Activated T-helper 17 cell treated with anti-CD3 and anti-CD28 coated beads, Interleukin-2, amount 50 U/mL, for 72 hours (primary cell): ENCODE results near the gene PPP1R14D. TPM values are rescaled to one million over a fixed set of nuclear protein-coding genes. Genes with fewer than 3 reads are reported as not detected.
A peak's percentile ranks its signal among the peaks of the same experiment; 100 is the strongest.

Experiments used
- ATAC-seq: fragments of 150-1000 bp; cut with Tn5 transposase; replicated peaks from 2 replicates; pipeline ENCODE4 v1.10.0; 2021; ENCODE audit warnings: mild to moderate bottlenecking, moderate library complexity
- H3K27ac Mint-ChIP-seq: one replicate; pipeline ENCODE4 v1.8.0; 2022; ENCODE audit warnings: mixed read lengths
- H3K27me3 Mint-ChIP-seq: one replicate; pipeline ENCODE4 v1.8.0; 2022; ENCODE audit warnings: mixed read lengths
- H3K36me3 Mint-ChIP-seq: one replicate; pipeline ENCODE4 v1.8.0; 2022; ENCODE audit warnings: low read depth, mild to moderate bottlenecking, mixed read lengths
- H3K4me1 Mint-ChIP-seq: one replicate; pipeline ENCODE4 v1.8.0; 2022; ENCODE audit warnings: mixed read lengths
- H3K4me3 Mint-ChIP-seq: one replicate; pipeline ENCODE4 v1.8.0; 2022; ENCODE audit warnings: mild to moderate bottlenecking, mixed read lengths
- H3K9me3 Mint-ChIP-seq: one replicate; pipeline ENCODE4 v1.8.0; 2022; ENCODE audit warnings: mixed read lengths
- total RNA-seq, 2 donors: library from RNA; stranded (reverse); gene quantifications; one replicate each; pipeline ENCODE4 v1.2.3, GENCODE V29; 2022

The PPP1R14D gene
- total RNA-seq, 2 donors from 2014 or later = not detected

- peaks cover 44% of the 10 kb centered on the region for H3K36me3 Mint-ChIP-seq
- no peaks in the 10 kb centered on the region for H3K27me3 Mint-ChIP-seq
- no peak overlapping the region for H3K4me3 Mint-ChIP-seq
- no peaks in the 10 kb centered on the region for H3K9me3 Mint-ChIP-seq
- no peak for ATAC-seq
- no peak overlapping the region for H3K27ac Mint-ChIP-seq
- no peaks in the 10 kb centered on the region for H3K4me1 Mint-ChIP-seq
These were observed 13.3 kb downstream of the PPP1R14D start for GRCh38 chr15:40815042-40815698.

- no peak overlapping the region for H3K27ac Mint-ChIP-seq
These were observed 15.6 kb downstream of the PPP1R14D start for GRCh38 chr15:40812721-40813425.

GRCh38 chr15:40808861-40809450 is 19.6 kb downstream of the PPP1R14D start:
- peaks cover 35% of the 10 kb centered on the region for H3K36me3 Mint-ChIP-seq
- peak overlapping the region; percentile 92 for H3K4me3 Mint-ChIP-seq
- no peak overlapping the region for H3K27ac Mint-ChIP-seq
- H3K4me1 Mint-ChIP-seq = peaks cover 8% of the 10 kb centered on the region
- no peaks in the 10 kb centered on the region for H3K27me3 Mint-ChIP-seq
- no peaks in the 10 kb centered on the region for H3K9me3 Mint-ChIP-seq
- no peak for ATAC-seq

More at GRCh38 chr15:40812721-40813425, 15.6 kb downstream of the PPP1R14D start:
- no peak for ATAC-seq
- Mint-ChIP-seq H3K27me3 (no peaks in the 10 kb centered on the region), H3K4me3 (no peak overlapping the region), H3K4me1 (peaks cover 5% of the 10 kb centered on the region), H3K36me3 (peaks cover 48% of the 10 kb centered on the region), H3K9me3 (no peaks in the 10 kb centered on the region)

GRCh38 chr15:40807888-40808461 is 20.5 kb downstream of the PPP1R14D start:
- Mint-ChIP-seq H3K4me1 (peaks cover 8% of the 10 kb centered on the region), H3K4me3 (peak overlapping the region; percentile 92), H3K27ac (peak overlapping the region; percentile 98), H3K27me3 (no peaks in the 10 kb centered on the region), H3K36me3 (peaks cover 33% of the 10 kb centered on the region), H3K9me3 (no peaks in the 10 kb centered on the region)
- no peak for ATAC-seq

GRCh38 chr15:40807028-40807887 is 21.2 kb downstream of the PPP1R14D start, which contains the start of the genes DNAJC17 and ZFYVE19:
Gene DNAJC17 (minus strand): TSS chr15:40807473. CDS start chr15:40807446, 27 bp downstream.
Gene ZFYVE19 (plus strand): TSS chr15:40807089. CDS start chr15:40807590, 501 bp downstream.
- Mint-ChIP-seq H3K4me3 (peak within 1 kb of the TSS; percentile 92), H3K27ac (peak within 1 kb of the TSS; percentile 98), H3K4me1 (peaks cover 8% of the 10 kb centered on the region), H3K36me3 (peaks cover 30% of the 10 kb centered on the region), H3K9me3 (no peaks in the 10 kb centered on the region), H3K27me3 (no peaks in the 10 kb centered on the region)
- peak; percentile 97 for ATAC-seq

GRCh38 chr15:40806672-40807027 is 21.9 kb downstream of the PPP1R14D start:
- H3K27ac Mint-ChIP-seq = peak overlapping the region; percentile 98
- peaks cover 11% of the 10 kb centered on the region for H3K4me1 Mint-ChIP-seq
- H3K4me3 Mint-ChIP-seq = peak overlapping the region; percentile 92
- H3K27me3 Mint-ChIP-seq = no peaks in the 10 kb centered on the region
- peaks cover 30% of the 10 kb centered on the region for H3K36me3 Mint-ChIP-seq
- no peak for ATAC-seq
- H3K9me3 Mint-ChIP-seq = no peaks in the 10 kb centered on the region

- Mint-ChIP-seq H3K4me3 (no peak overlapping the region), H3K9me3 (no peaks in the 10 kb centered on the region), H3K36me3 (peaks cover 41% of the 10 kb centered on the region), H3K27ac (no peak overlapping the region), H3K4me1 (peaks cover 12% of the 10 kb centered on the region), H3K27me3 (no peaks in the 10 kb centered on the region)
- no peak for ATAC-seq
These were observed 24.8 kb downstream of the PPP1R14D start for GRCh38 chr15:40803688-40804087.

- Mint-ChIP-seq H3K9me3 (no peaks in the 10 kb centered on the region), H3K27ac (no peak overlapping the region), H3K36me3 (peaks cover 48% of the 10 kb centered on the region)
These were observed 25.4 kb downstream of the PPP1R14D start for GRCh38 chr15:40803076-40803475.

GRCh38 chr15:40799523-40799922 is 29.0 kb downstream of the PPP1R14D start:
- peaks cover 53% of the 10 kb centered on the region for H3K36me3 Mint-ChIP-seq
- H3K4me1 Mint-ChIP-seq = peaks cover 13% of the 10 kb centered on the region
- no peak for ATAC-seq
- no peak overlapping the region for H3K27ac Mint-ChIP-seq
- no peaks in the 10 kb centered on the region for H3K9me3 Mint-ChIP-seq
- no peaks in the 10 kb centered on the region for H3K27me3 Mint-ChIP-seq
- no peak overlapping the region for H3K4me3 Mint-ChIP-seq

More at GRCh38 chr15:40803076-40803475, 25.4 kb downstream of the PPP1R14D start:
- Mint-ChIP-seq H3K27me3 (no peaks in the 10 kb centered on the region), H3K4me3 (no peak overlapping the region), H3K4me1 (peaks cover 15% of the 10 kb centered on the region)
- no peak for ATAC-seq

- Mint-ChIP-seq H3K36me3 (peaks cover 49% of the 10 kb centered on the region), H3K4me1 (peaks cover 19% of the 10 kb centered on the region), H3K9me3 (no peaks in the 10 kb centered on the region), H3K27me3 (no peaks in the 10 kb centered on the region), H3K4me3 (no peak overlapping the region), H3K27ac (peak overlapping the region; percentile 2)
- ATAC-seq = no peak
These were observed 32.0 kb downstream of the PPP1R14D start for GRCh38 chr15:40796512-40796911.

GRCh38 chr15:40796041-40796440 is 32.5 kb downstream of the PPP1R14D start:
- H3K4me1 Mint-ChIP-seq = peaks cover 19% of the 10 kb centered on the region

GRCh38 chr15:40793216-40793989 is 35.1 kb downstream of the PPP1R14D start:
- peak; percentile 94 for ATAC-seq
- peaks cover 19% of the 10 kb centered on the region for H3K36me3 Mint-ChIP-seq
- peak overlapping the region; percentile 42 for H3K27ac Mint-ChIP-seq
- peak overlapping the region; percentile 20 for H3K4me3 Mint-ChIP-seq
- H3K27me3 Mint-ChIP-seq = no peaks in the 10 kb centered on the region
- peaks cover 23% of the 10 kb centered on the region for H3K4me1 Mint-ChIP-seq
- no peaks in the 10 kb centered on the region for H3K9me3 Mint-ChIP-seq

More at GRCh38 chr15:40796041-40796440, 32.5 kb downstream of the PPP1R14D start:
- Mint-ChIP-seq H3K27ac (peak overlapping the region; percentile 2), H3K36me3 (peaks cover 45% of the 10 kb centered on the region), H3K4me3 (no peak overlapping the region), H3K27me3 (no peaks in the 10 kb centered on the region), H3K9me3 (no peaks in the 10 kb centered on the region)
- no peak for ATAC-seq

- peaks cover 10% of the 10 kb centered on the region for H3K36me3 Mint-ChIP-seq
- no peaks in the 10 kb centered on the region for H3K9me3 Mint-ChIP-seq
- H3K4me3 Mint-ChIP-seq = no peak overlapping the region
- no peak for ATAC-seq
- no peak overlapping the region for H3K27ac Mint-ChIP-seq
- H3K27me3 Mint-ChIP-seq = no peaks in the 10 kb centered on the region
- H3K4me1 Mint-ChIP-seq = peaks cover 20% of the 10 kb centered on the region
These were observed 36.1 kb downstream of the PPP1R14D start for GRCh38 chr15:40792394-40792793.
